Endothelial cell of umbilical vein (primary cell): ENCODE data around the gene TPCN2. TPM values are rescaled to one million over a fixed set of nuclear protein-coding genes. Genes with fewer than 3 reads are reported as not detected.

Experiments
- BruUV-seq: library from RNA; stranded (reverse); fragments of 400-500 nt; replicated peaks from 2 replicates; lab custom pipeline; 2021; lab: Mats Ljungman, UMichigan
- CTCF ChIA-PET: fragments of 300-600, 350-600 bp; sonication (Branson Sonifier 250); formaldehyde crosslinking; loops from one replicate; lab custom pipeline; 2021; ENCODE audit warnings: antibody characterized with exemption, inconsistent platforms; lab: Charles Lee
- POLR2A ChIA-PET: fragments of 300-600, 350-600 bp; sonication (Branson Sonifier 250); formaldehyde crosslinking; loops from one replicate; lab custom pipeline; 2021; ENCODE audit warnings: antibody characterized with exemption, inconsistent platforms; lab: Charles Lee
- DNase-seq: peaks from one replicate; pipeline ENCODE4 v3.0.0-alpha.2; 2011; ENCODE audit warnings: low read depth, low spot score
- FAIRE-seq: peaks from 2 replicates; lab custom pipeline; 2011; peaks lifted over from hg19 to GRCh38; lab: Jason Lieb, UNC
- H2AFZ ChIP-seq: 2 replicates; pipeline ENCODE4 v1.6.0; 2012; ENCODE audit warnings: low read depth, low read length, control low read depth, inconsistent platforms
- H3K27ac ChIP-seq: 2 replicates; pipeline ENCODE4 v1.5.1; 2011; ENCODE audit warnings: low read depth, mild to moderate bottlenecking, control low read depth, low read length, moderate library complexity; ENCODE audit not compliant: insufficient read depth
- H3K27me3 ChIP-seq, 2 experiments: 2 replicates each; pipeline versions ENCODE4 v1.6.0 to v1.6.1; 2011; ENCODE audit warnings: low read length in 2 of 2, mixed read lengths in 1 of 2; ENCODE audit not compliant: control insufficient read depth in 2 of 2, insufficient read depth in 2 of 2
- H3K36me3 ChIP-seq, 2 experiments: 2 replicates in 1 of 2; 3 replicates in 1 of 2; pipeline ENCODE4 v1.5.1; 2011; ENCODE audit warnings: low read length in 2 of 2, mild to moderate bottlenecking in 1 of 2, moderate library complexity in 1 of 2; ENCODE audit not compliant: control insufficient read depth in 2 of 2, insufficient read depth in 2 of 2; ENCODE audit errors: extremely low read depth in 1 of 2
- H3K4me1 ChIP-seq: 3 replicates; pipeline ENCODE4 v1.5.1; 2011; ENCODE audit warnings: mild to moderate bottlenecking, low read length; ENCODE audit not compliant: control insufficient read depth, insufficient read depth; ENCODE audit errors: extremely low read depth
- H3K4me2 ChIP-seq: 2 replicates; pipeline ENCODE4 v1.6.1; 2011; ENCODE audit warnings: low read length, control low read depth, mixed read lengths; ENCODE audit not compliant: insufficient read depth
- H3K4me3 ChIP-seq, 3 experiments: fragments of 200-600 bp in 1 of 3; sonication (generic), shearing (Covaris generic) in 1 of 3; replicated peaks in 1 of 3; 2 replicates each; pipeline ENCODE4 v1.5.1; 2011 to 2016; ENCODE audit warnings: control low read depth in 3 of 3, low read length in 3 of 3, mild to moderate bottlenecking in 2 of 3, inconsistent platforms in 1 of 3, low read depth in 1 of 3, moderate library complexity in 1 of 3; ENCODE audit not compliant: insufficient read depth in 1 of 3
- H3K79me2 ChIP-seq: 2 replicates; pipeline ENCODE4 v1.6.0; 2012; ENCODE audit warnings: low read length, inconsistent platforms; ENCODE audit not compliant: control insufficient read depth, insufficient read depth
- H3K9ac ChIP-seq: replicated peaks from 2 replicates; pipeline ENCODE3; 2011; ENCODE audit warnings: low read length, control low read depth; ENCODE audit not compliant: insufficient read depth; ENCODE audit errors: extremely low read depth
- H3K9me1 ChIP-seq: replicated peaks from 3 replicates; pipeline ENCODE4 v1.6.0; 2011; ENCODE audit warnings: mild to moderate bottlenecking, low read length; ENCODE audit not compliant: control insufficient read depth, insufficient read depth; ENCODE audit errors: extremely low read depth
- H3K9me3 ChIP-seq: replicated peaks from 2 replicates; pipeline ENCODE4 v1.5.1; 2012; ENCODE audit warnings: low read length, inconsistent platforms; ENCODE audit not compliant: control insufficient read depth, insufficient read depth
- H4K20me1 ChIP-seq: replicated peaks from 2 replicates; pipeline ENCODE3; 2011; ENCODE audit warnings: mild to moderate bottlenecking, low read length; ENCODE audit not compliant: control insufficient read depth, insufficient read depth; ENCODE audit errors: extremely low read depth
- EZH2 ChIP-seq: IDR thresholded peaks from 2 replicates; pipeline ENCODE4 v1.6.1; 2012; ENCODE audit warnings: borderline replicate concordance, low read depth, mild to moderate bottlenecking, moderate library complexity, low read length, inconsistent platforms; ENCODE audit not compliant: severe bottlenecking
- dilution Hi-C: fragments of 300-500 bp; cut with MboI; formaldehyde crosslinking; loops from one replicate; pipeline ENCODE4 v1.15.0; 2019; ENCODE audit warnings: low sequenced_read_pairs; ENCODE audit not compliant: extremely low pct_ligation_motif_present
- intact Hi-C: fragments of 100-400 bp; cut with micrococcal nuclease; formaldehyde crosslinking; loops from one replicate; pipeline ENCODE4 v1.10.0; 2022
- polyA plus RNA-seq, 4 experiments: library from polyadenylated mRNA; depleted of rRNA in 3 of 4; stranded (reverse) in 3 of 4; unstranded in 1 of 4; fragments of >200 nt; gene quantifications; 2 replicates each; pipeline versions ENCODE4 v1.2.1 to v1.2.3, GENCODE V29; 2011 to 2012; ENCODE audit warnings: missing spikeins in 1 of 4
- total RNA-seq: library from RNA; stranded (reverse); gene quantifications from 2 replicates; pipeline ENCODE4 v1.2.3, GENCODE V29; 2021
- TF ChIP-seq, protein P1 (sequence below), 2 donors: IDR thresholded peaks; 1 replicate in 1 of 2; 2 replicates in 1 of 2; pipeline ENCODE4 v1.5.1; 2011; ENCODE audit warnings: low read length in 2 of 2, mild to moderate bottlenecking in 2 of 2, moderate library complexity in 2 of 2, control low read depth in 1 of 2, inconsistent platforms in 1 of 2, low read depth in 1 of 2; ENCODE audit not compliant: insufficient read depth in 1 of 2; ENCODE audit errors: extremely low read depth in 1 of 2

TPCN2 gene
- total and polyA plus RNA-seq, 2 donors (not counting 3 experiments of a cell fraction or from before 2014, with no cell fraction given), result 10.3 to 13.4 TPM

DNA sequence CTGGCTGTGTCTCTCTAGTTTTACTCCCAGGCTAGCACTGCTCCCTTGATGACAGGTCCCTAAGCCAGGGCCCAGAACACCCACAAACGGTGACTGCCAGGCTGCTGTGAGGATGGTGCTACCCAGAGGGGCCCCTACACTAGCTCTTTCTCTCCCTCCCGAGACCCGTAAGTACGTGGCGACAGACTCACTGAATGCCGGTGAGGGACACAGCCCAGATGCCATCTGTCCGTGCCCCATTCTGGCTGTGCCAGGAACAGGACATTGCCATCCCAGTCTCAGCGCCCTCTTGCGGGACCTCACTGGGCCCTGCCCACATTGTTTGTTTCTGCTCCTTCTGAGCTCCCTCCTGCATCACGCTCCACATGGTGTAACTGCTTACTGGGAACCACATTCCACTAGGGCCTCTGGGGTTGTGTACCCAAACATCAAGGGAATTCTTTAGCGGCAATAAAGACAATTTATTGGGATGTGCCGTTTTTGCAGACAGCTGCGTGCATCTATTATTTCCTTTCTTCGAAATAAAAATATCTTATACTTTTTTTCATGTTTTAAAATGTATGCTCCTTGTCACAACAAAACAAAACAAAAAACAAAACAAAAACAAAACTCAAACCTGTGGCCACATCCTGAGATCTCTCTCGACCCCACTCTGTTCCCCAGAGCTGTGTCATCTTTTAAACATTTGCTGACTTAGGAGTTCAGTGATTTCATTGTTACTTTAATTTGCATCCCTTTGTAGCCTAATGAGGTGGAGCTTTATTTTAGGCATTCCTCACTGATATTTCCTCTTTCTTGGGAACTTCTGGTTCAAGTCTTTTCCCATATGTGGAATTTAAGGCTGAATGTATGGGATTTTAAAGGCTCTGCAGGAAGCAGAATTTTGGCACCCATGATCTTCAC, 4.4 kb upstream of the TPCN2 start:
- Histone ChIP-seq H3K9me1 (no peaks in the 10 kb centered on the region), H3K9me3 (no peaks in the 10 kb centered on the region), H3K9ac (no peak overlapping the region), H3K27me3 (peaks cover 1 to 5% of the 10 kb centered on the region in 2 experiments), H4K20me1 (no peaks in the 10 kb centered on the region), H3K4me2 (no peak overlapping the region), H3K4me3 (no peak overlapping the region), H3K4me1 (peaks cover 4% of the 10 kb centered on the region), H2AFZ (peak overlapping the region; percentile 5), H3K79me2 (no peaks in the 10 kb centered on the region), H3K36me3 (no peaks in the 10 kb centered on the region), H3K27ac (no peak overlapping the region)
- intact Hi-C loops, result no loop called here
- TF ChIP-seq EZH2, result no peak
- TF ChIP-seq, protein P1, sequence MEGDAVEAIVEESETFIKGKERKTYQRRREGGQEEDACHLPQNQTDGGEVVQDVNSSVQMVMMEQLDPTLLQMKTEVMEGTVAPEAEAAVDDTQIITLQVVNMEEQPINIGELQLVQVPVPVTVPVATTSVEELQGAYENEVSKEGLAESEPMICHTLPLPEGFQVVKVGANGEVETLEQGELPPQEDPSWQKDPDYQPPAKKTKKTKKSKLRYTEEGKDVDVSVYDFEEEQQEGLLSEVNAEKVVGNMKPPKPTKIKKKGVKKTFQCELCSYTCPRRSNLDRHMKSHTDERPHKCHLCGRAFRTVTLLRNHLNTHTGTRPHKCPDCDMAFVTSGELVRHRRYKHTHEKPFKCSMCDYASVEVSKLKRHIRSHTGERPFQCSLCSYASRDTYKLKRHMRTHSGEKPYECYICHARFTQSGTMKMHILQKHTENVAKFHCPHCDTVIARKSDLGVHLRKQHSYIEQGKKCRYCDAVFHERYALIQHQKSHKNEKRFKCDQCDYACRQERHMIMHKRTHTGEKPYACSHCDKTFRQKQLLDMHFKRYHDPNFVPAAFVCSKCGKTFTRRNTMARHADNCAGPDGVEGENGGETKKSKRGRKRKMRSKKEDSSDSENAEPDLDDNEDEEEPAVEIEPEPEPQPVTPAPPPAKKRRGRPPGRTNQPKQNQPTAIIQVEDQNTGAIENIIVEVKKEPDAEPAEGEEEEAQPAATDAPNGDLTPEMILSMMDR (IDR thresholded peaks at IDR 0.05; ENCODE audit: extremely low read depth in 1 of 2, insufficient read depth in 1 of 2, low read depth in 1 of 2, low read length in 2 of 2), result peak; percentile 56 to 74
- CTCF ChIA-PET, result interaction anchor here (0.6 to 1.4 kb wide), 14 partner anchors 8 to 630 kb away, joined by 3 to 9 read pairs (median 4); partner anchors contain the start of genes IGHMBP2 and MRPL21
- dilution Hi-C loops, result no loop called here
- POLR2A ChIA-PET, result no interaction called here
- FAIRE-seq (no peak), DNase-seq (peak; percentile 56)
- BruUV-seq, result no TSS peak
